Measurements from ENCODE around the gene SRP72. TPM values are rescaled to one million over a fixed set of nuclear protein-coding genes. Genes with fewer than 3 reads are reported as not detected.

The SRP72 gene
- polyA plus RNA-seq, 1 of the 3 experiments (the other 2 are of a cell fraction), result 47.6 TPM

- no peak for DNase-seq
- Histone ChIP-seq H3K4me1 (ENCODE audit: control insufficient read depth in 1 of 2, insufficient read depth in 2 of 2, low read depth in 1 of 2, low read length in 1 of 2) (peaks cover 0 to 12% of the 10 kb centered on the region in 2 experiments; a peak in 2 of 4 replicates), H2AFZ (ENCODE audit: low read depth) (no peak overlapping the region), H3K9me2 (no peaks in the 10 kb centered on the region), H3K27ac (ENCODE audit: low read depth in 2 of 2, low read length in 1 of 2) (no peak overlapping the region), H3K9me3 (no peaks in the 10 kb centered on the region), H3K9ac (no peak overlapping the region), H3K4me2 (no peak overlapping the region), H3F3A (replicated peaks; ENCODE audit: insufficient read depth) (peaks cover 8% of the 10 kb centered on the region), H3K27me3 (ENCODE audit: insufficient read depth) (no peaks in the 10 kb centered on the region), H3K79me2 (ENCODE audit: insufficient read depth) (peaks cover 77% of the 10 kb centered on the region), H4K20me1 (ENCODE audit: insufficient read depth) (peaks cover 3% of the 10 kb centered on the region), H3K36me3 (replicated peaks in 1 of 2; ENCODE audit: control insufficient read depth in 1 of 2, insufficient read depth in 2 of 2, low read length in 1 of 2) (peaks cover 36 to 39% of the 10 kb centered on the region in 2 experiments), H3K4me3 (ENCODE audit: low read depth in 2 of 2, low read length in 1 of 2) (no peak overlapping the region)
- no peak for TF ChIP-seq FOXJ3 (CRISPR knock-in tag; IDR thresholded peaks at IDR 0.05)
- no peak for TF ChIP-seq FOSL2 (IDR thresholded peaks at IDR 0.05; ENCODE audit: borderline replicate concordance, low read depth)
- no peak for TF ChIP-seq CTCF (IDR thresholded peaks at IDR 0.05)
- no peak for TF ChIP-seq MEF2A (IDR thresholded peaks at IDR 0.05; ENCODE audit: borderline replicate concordance, low read depth)
- no peak for TF ChIP-seq USF2 (IDR thresholded peaks at IDR 0.05; ENCODE audit: borderline replicate concordance, low read depth, low read length)
- TF ChIP-seq MXI1 (IDR thresholded peaks at IDR 0.05; ENCODE audit: low read depth, low read length), result no peak
- CTCF ChIA-PET, result interaction anchor here (1.0 kb wide), 2 partner anchors 38 to 81 kb away, joined by 5 read pairs; no protein-coding TSS in a partner anchor
- POLR2A ChIA-PET, result interaction anchor here (0.6 kb wide), 1 partner anchor 115 kb away, joined by 3 read pairs; no protein-coding TSS in a partner anchor
- 77% methylated on average over 5 of the region's 5 CpGs for WGBS (ENCODE audit: low lambda C conversion rate)
These were observed 3.7 kb upstream of the SRP72 start for GRCh38 chr4:56463711-56464110.

GRCh38 chr4:56464581-56464980 is 2.8 kb upstream of the SRP72 start:
- H3K79me2 ChIP-seq (ENCODE audit: insufficient read depth), result peaks cover 85% of the 10 kb centered on the region
- no peak for TF ChIP-seq TCF12 (IDR thresholded peaks at IDR 0.05)
- no peak for TF ChIP-seq CHD2 (IDR thresholded peaks at IDR 0.05; ENCODE audit: low read length, partially characterized antibody)
- TF ChIP-seq SMC3 (IDR thresholded peaks at IDR 0.05; ENCODE audit: low read depth, low read length), result no peak
- no peak for TF ChIP-seq NRF1 (IDR thresholded peaks at IDR 0.05; ENCODE audit: low read depth, low read length)
- no peak for TF ChIP-seq FOSL2 (IDR thresholded peaks at IDR 0.05; ENCODE audit: borderline replicate concordance, low read depth)
- TF ChIP-seq GABPA (IDR thresholded peaks at IDR 0.05; ENCODE audit: low read depth), result no peak
- H3F3A ChIP-seq (replicated peaks; ENCODE audit: insufficient read depth), result peaks cover 8% of the 10 kb centered on the region
- H3K9me3 ChIP-seq, result no peaks in the 10 kb centered on the region
- peak overlapping the region; percentile 7 to 75; a peak in 1 of 4 replicates for H3K4me3 ChIP-seq (ENCODE audit: low read depth in 2 of 2, low read length in 1 of 2)
- H3K9me2 ChIP-seq, result no peaks in the 10 kb centered on the region
- no peak for DNase-seq
- ChIA-PET POLR2A (no interaction called here), CTCF (interaction anchor here (1.0 kb wide), 3 partner anchors 9 to 80 kb away, joined by 4 to 5 read pairs (median 5); no protein-coding TSS in a partner anchor)
- H3K27ac ChIP-seq (ENCODE audit: low read depth in 2 of 2, low read length in 1 of 2), result peak overlapping the region in 1 of 2 experiments; percentile 2; a peak in 1 of 4 replicates
- peaks cover 28 to 34% of the 10 kb centered on the region in 2 experiments for H3K36me3 ChIP-seq (replicated peaks in 1 of 2; ENCODE audit: control insufficient read depth in 1 of 2, insufficient read depth in 2 of 2, low read length in 1 of 2)
- peaks cover 10% of the 10 kb centered on the region for H4K20me1 ChIP-seq (ENCODE audit: insufficient read depth)
- peaks cover 0 to 18% of the 10 kb centered on the region in 2 experiments; a peak in 2 of 4 replicates for H3K4me1 ChIP-seq (ENCODE audit: control insufficient read depth in 1 of 2, insufficient read depth in 2 of 2, low read depth in 1 of 2, low read length in 1 of 2)
- WGBS (ENCODE audit: low lambda C conversion rate), result 74% methylated on average over 3 of the region's 3 CpGs
- no peak overlapping the region for H3K9ac ChIP-seq
- no peaks in the 10 kb centered on the region for H3K27me3 ChIP-seq (ENCODE audit: insufficient read depth)
- H2AFZ ChIP-seq (ENCODE audit: low read depth), result no peak overlapping the region
- 0 out of 2 replicates have a peak overlapping the region, but pooled peaks have one; percentile 95 for H3K4me2 ChIP-seq
